ENCODE results near the gene TMUB1.

DNA sequence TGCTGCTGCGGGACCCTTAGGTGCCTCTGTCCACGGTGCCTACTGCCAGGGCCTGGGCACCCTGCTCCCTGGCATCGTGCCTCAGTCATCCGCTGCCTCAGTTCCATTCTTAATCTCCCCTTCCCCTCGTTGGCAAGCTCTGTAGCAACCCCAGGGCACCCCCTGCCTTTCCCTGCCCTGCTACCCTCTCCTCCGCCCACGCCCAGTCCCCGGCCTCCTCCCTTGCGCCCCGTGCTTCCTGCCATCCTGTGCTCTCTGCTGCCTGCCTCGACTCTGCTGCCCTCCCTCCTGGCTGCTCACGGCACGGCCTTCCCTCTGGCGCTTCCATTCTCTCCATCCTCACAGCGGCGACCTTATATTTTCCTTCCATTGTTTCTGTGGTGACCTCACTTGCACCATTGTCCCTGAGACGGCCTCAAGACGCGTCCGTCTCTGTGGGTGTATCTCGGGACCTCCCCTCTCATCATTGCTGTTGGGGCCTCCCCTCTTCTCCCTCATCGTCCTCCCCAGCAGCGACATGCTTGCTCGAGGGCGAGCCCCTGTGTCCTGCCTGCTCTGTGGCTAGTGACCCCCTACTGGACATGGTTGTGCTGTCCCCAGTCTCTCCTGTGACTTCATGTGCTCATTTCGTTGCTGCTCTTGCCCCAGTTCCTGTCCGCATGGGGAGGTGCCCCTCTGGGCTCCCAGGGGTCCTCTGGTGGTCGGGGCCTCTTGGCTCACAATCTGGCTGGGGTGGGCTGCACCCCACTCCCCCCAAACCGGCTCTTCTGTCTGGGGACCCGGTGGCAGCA is 38.3 kb upstream of the TMUB1 start:
- TF ChIP-seq, protein P1, sequence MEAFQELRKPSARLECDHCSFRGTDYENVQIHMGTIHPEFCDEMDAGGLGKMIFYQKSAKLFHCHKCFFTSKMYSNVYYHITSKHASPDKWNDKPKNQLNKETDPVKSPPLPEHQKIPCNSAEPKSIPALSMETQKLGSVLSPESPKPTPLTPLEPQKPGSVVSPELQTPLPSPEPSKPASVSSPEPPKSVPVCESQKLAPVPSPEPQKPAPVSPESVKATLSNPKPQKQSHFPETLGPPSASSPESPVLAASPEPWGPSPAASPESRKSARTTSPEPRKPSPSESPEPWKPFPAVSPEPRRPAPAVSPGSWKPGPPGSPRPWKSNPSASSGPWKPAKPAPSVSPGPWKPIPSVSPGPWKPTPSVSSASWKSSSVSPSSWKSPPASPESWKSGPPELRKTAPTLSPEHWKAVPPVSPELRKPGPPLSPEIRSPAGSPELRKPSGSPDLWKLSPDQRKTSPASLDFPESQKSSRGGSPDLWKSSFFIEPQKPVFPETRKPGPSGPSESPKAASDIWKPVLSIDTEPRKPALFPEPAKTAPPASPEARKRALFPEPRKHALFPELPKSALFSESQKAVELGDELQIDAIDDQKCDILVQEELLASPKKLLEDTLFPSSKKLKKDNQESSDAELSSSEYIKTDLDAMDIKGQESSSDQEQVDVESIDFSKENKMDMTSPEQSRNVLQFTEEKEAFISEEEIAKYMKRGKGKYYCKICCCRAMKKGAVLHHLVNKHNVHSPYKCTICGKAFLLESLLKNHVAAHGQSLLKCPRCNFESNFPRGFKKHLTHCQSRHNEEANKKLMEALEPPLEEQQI (IDR thresholded peaks at IDR 0.05), result no peak
- TF ChIP-seq, protein P2, sequence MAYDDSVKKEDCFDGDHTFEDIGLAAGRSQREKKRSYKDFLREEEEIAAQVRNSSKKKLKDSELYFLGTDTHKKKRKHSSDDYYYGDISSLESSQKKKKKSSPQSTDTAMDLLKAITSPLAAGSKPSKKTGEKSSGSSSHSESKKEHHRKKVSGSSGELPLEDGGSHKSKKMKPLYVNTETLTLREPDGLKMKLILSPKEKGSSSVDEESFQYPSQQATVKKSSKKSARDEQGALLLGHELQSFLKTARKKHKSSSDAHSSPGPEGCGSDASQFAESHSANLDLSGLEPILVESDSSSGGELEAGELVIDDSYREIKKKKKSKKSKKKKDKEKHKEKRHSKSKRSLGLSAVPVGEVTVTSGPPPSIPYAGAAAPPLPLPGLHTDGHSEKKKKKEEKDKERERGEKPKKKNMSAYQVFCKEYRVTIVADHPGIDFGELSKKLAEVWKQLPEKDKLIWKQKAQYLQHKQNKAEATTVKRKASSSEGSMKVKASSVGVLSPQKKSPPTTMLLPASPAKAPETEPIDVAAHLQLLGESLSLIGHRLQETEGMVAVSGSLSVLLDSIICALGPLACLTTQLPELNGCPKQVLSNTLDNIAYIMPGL (CRISPR knock-in tag; IDR thresholded peaks at IDR 0.05), result no peak
- TF ChIP-seq, protein P3, sequence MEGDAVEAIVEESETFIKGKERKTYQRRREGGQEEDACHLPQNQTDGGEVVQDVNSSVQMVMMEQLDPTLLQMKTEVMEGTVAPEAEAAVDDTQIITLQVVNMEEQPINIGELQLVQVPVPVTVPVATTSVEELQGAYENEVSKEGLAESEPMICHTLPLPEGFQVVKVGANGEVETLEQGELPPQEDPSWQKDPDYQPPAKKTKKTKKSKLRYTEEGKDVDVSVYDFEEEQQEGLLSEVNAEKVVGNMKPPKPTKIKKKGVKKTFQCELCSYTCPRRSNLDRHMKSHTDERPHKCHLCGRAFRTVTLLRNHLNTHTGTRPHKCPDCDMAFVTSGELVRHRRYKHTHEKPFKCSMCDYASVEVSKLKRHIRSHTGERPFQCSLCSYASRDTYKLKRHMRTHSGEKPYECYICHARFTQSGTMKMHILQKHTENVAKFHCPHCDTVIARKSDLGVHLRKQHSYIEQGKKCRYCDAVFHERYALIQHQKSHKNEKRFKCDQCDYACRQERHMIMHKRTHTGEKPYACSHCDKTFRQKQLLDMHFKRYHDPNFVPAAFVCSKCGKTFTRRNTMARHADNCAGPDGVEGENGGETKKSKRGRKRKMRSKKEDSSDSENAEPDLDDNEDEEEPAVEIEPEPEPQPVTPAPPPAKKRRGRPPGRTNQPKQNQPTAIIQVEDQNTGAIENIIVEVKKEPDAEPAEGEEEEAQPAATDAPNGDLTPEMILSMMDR (IDR thresholded peaks at IDR 0.05 in 2 of 3, conservative IDR thresholded peaks at IDR 0.05 in 1 of 3; ENCODE audit: insufficient read depth in 2 of 3, low read depth in 1 of 3, low read length in 3 of 3), result no peak
- TF ChIP-seq FOXP1 (CRISPR knock-in tag; IDR thresholded peaks at IDR 0.05) (no peak), MXI1 (IDR thresholded peaks at IDR 0.05; ENCODE audit: low read depth, low read length) (no peak), EZH2 (IDR thresholded peaks at IDR 0.05; ENCODE audit: borderline replicate concordance, low read depth, low read length) (no peak), RBM34 (IDR thresholded peaks at IDR 0.05; ENCODE audit: borderline replicate concordance, insufficient read depth, low read length) (no peak)
- TF ChIP-seq, protein P4, sequence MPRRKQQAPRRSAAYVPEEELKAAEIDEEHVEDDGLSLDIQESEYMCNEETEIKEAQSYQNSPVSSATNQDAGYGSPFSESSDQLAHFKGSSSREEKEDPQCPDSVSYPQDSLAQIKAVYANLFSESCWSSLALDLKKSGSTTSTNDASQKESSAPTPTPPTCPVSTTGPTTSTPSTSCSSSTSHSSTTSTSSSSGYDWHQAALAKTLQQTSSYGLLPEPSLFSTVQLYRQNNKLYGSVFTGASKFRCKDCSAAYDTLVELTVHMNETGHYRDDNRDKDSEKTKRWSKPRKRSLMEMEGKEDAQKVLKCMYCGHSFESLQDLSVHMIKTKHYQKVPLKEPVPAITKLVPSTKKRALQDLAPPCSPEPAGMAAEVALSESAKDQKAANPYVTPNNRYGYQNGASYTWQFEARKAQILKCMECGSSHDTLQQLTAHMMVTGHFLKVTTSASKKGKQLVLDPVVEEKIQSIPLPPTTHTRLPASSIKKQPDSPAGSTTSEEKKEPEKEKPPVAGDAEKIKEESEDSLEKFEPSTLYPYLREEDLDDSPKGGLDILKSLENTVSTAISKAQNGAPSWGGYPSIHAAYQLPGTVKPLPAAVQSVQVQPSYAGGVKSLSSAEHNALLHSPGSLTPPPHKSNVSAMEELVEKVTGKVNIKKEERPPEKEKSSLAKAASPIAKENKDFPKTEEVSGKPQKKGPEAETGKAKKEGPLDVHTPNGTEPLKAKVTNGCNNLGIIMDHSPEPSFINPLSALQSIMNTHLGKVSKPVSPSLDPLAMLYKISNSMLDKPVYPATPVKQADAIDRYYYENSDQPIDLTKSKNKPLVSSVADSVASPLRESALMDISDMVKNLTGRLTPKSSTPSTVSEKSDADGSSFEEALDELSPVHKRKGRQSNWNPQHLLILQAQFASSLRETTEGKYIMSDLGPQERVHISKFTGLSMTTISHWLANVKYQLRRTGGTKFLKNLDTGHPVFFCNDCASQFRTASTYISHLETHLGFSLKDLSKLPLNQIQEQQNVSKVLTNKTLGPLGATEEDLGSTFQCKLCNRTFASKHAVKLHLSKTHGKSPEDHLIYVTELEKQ (CRISPR knock-in tag; IDR thresholded peaks at IDR 0.05), result no peak
- TF ChIP-seq, protein P5, sequence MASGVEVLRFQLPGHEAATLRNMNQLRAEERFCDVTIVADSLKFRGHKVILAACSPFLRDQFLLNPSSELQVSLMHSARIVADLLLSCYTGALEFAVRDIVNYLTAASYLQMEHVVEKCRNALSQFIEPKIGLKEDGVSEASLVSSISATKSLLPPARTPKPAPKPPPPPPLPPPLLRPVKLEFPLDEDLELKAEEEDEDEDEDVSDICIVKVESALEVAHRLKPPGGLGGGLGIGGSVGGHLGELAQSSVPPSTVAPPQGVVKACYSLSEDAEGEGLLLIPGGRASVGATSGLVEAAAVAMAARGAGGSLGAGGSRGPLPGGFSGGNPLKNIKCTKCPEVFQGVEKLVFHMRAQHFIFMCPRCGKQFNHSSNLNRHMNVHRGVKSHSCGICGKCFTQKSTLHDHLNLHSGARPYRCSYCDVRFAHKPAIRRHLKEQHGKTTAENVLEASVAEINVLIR (CRISPR knock-in tag; IDR thresholded peaks at IDR 0.05), result no peak
- TF ChIP-seq, protein P6, sequence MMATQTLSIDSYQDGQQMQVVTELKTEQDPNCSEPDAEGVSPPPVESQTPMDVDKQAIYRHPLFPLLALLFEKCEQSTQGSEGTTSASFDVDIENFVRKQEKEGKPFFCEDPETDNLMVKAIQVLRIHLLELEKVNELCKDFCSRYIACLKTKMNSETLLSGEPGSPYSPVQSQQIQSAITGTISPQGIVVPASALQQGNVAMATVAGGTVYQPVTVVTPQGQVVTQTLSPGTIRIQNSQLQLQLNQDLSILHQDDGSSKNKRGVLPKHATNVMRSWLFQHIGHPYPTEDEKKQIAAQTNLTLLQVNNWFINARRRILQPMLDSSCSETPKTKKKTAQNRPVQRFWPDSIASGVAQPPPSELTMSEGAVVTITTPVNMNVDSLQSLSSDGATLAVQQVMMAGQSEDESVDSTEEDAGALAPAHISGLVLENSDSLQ (IDR thresholded peaks at IDR 0.05), result no peak

All from K562 (cell line).